HepG2 (cell line): ENCODE measurements around the gene IL17RC. TPM values are rescaled to one million over a fixed set of nuclear protein-coding genes. Genes with fewer than 3 reads are reported as not detected.

Experiments
- ELK4 ChIP-seq: sonication (generic); formaldehyde crosslinking; IDR thresholded peaks from 2 replicates; pipeline ENCODE4 v1.9.0; 2021; ENCODE audit warnings: missing genetic modification reagents, borderline replicate concordance
- FOSL2 ChIP-seq: sonication (generic); formaldehyde crosslinking; IDR thresholded peaks from 2 replicates; pipeline ENCODE4 v1.4.0; 2020; ENCODE audit warnings: missing genetic modification reagents
- GATAD2A ChIP-seq: IDR thresholded peaks from 2 replicates; pipeline ENCODE4 v1.6.1; 2016
- HDAC1 ChIP-seq: sonication (generic); formaldehyde crosslinking; IDR thresholded peaks from 2 replicates; pipeline ENCODE4 v1.5.1; 2020; ENCODE audit warnings: mild to moderate bottlenecking, missing genetic modification reagents
- HMGXB4 ChIP-seq, 2 experiments: sonication (generic) in 1 of 2; formaldehyde crosslinking in 1 of 2; IDR thresholded peaks; 2 replicates each; pipeline versions ENCODE4 v1.4.0 to v1.6.1; 2018 to 2020; ENCODE audit warnings: missing genetic modification reagents in 2 of 2, borderline replicate concordance in 1 of 2, low read depth in 1 of 2, mild to moderate bottlenecking in 1 of 2, missing biosample characterization in 1 of 2
- HOXD1 ChIP-seq: sonication (generic); formaldehyde crosslinking; IDR thresholded peaks from 2 replicates; pipeline ENCODE4 v1.5.0; 2020; ENCODE audit warnings: missing genetic modification reagents
- IRF2 ChIP-seq: IDR thresholded peaks from 2 replicates; pipeline ENCODE4 v1.6.1; 2018; ENCODE audit warnings: missing genetic modification reagents, missing compliant biosample characterization
- KAT8 ChIP-seq: IDR thresholded peaks from 2 replicates; pipeline ENCODE4 v1.6.1; 2016; ENCODE audit warnings: missing genetic modification reagents, missing compliant biosample characterization
- MTF2 ChIP-seq: sonication (generic); formaldehyde crosslinking; IDR thresholded peaks from 2 replicates; pipeline ENCODE4 v1.5.0; 2020; ENCODE audit warnings: missing genetic modification reagents, borderline replicate concordance
- NCOR1 ChIP-seq: fragments of 200-600 bp; sonication (generic); IDR thresholded peaks from 2 replicates; pipeline ENCODE4 v1.7.0; 2017; ENCODE audit warnings: antibody characterized with exemption, low read length, borderline replicate concordance
- PAXIP1 ChIP-seq: sonication (generic); formaldehyde crosslinking; conservative IDR thresholded peaks from 2 replicates; pipeline ENCODE4 v1.4.0; 2020; ENCODE audit warnings: mild to moderate bottlenecking, missing genetic modification reagents, moderate library complexity
- PCBP2 ChIP-seq: fragments of 200-400 bp; formaldehyde crosslinking; optimal IDR thresholded peaks from 2 replicates; pipeline ENCODE3; 2018; ENCODE audit warnings: low read length, low read depth; ENCODE audit not compliant: poor library complexity, severe bottlenecking
- RXRA ChIP-seq: sonication (generic); formaldehyde crosslinking; IDR thresholded peaks from 2 replicates; pipeline ENCODE4 v1.5.1; 2020; ENCODE audit warnings: missing genetic modification reagents
- SAP130 ChIP-seq: IDR thresholded peaks from 2 replicates; pipeline ENCODE4 v1.6.1; 2016; ENCODE audit warnings: low read depth
- THAP11 ChIP-seq: IDR thresholded peaks from 2 replicates; pipeline ENCODE4 v1.6.1; 2016; ENCODE audit warnings: missing biosample characterization, missing genetic modification reagents
- ZBTB20 ChIP-seq: sonication (generic); formaldehyde crosslinking; IDR thresholded peaks from 2 replicates; pipeline ENCODE4 v1.8.1; 2023; ENCODE audit warnings: missing genetic modification reagents, low read depth, mild to moderate bottlenecking, borderline replicate concordance
- polyA plus RNA-seq, 8 experiments: library from polyadenylated mRNA; depleted of rRNA in 3 of 8; stranded (reverse) in 7 of 8; unstranded in 1 of 8; fragments of >200 nt; fragmentation: Illumina TruSeq in 4 of 8; extraction: Trizol in 4 of 8; gene quantifications; 2 replicates each; pipeline versions ENCODE4 v1.2.1 to v1.2.3, GENCODE V29; 2011 to 2016; ENCODE audit warnings: low read depth in 4 of 8, missing spikeins in 1 of 8, mixed read lengths in 1 of 8; ENCODE audit not compliant: insufficient read depth in 1 of 8
- total RNA-seq, 5 experiments: library from RNA; depleted of rRNA; stranded (reverse); fragments of >200 nt; fragmentation: Illumina TruSeq; extraction: Trizol; gene quantifications; 2 replicates each; pipeline ENCODE4 v1.2.3, GENCODE V29; 2016; ENCODE audit warnings: low read depth in 1 of 5
- TF ChIP-seq, protein P1 (sequence below): sonication (generic); formaldehyde crosslinking; IDR thresholded peaks from 2 replicates; pipeline ENCODE4 v1.5.1; 2020; ENCODE audit warnings: mild to moderate bottlenecking, missing genetic modification reagents
- TF ChIP-seq, protein P2 (sequence below): sonication (generic); formaldehyde crosslinking; IDR thresholded peaks from 2 replicates; pipeline ENCODE4 v1.4.0; 2020; ENCODE audit warnings: missing genetic modification reagents

The IL17RC gene
- total and polyA plus RNA-seq, 2 of the 13 experiments (the other 11 are each of a cell fraction or from before 2014, with no cell fraction given) = 20.7 to 24.0 TPM

GRCh38 chr3:9888540-9888939 is 28.4 kb upstream of the IL17RC start (continued):
- TF ChIP-seq FOSL2 = peak; percentile 25
- TF ChIP-seq KAT8 = 0 out of 2 replicates have a peak, but pooled peaks have one; percentile 17
- TF ChIP-seq ELK4 (CRISPR knock-in tag) = no peak
- TF ChIP-seq, protein P1, sequence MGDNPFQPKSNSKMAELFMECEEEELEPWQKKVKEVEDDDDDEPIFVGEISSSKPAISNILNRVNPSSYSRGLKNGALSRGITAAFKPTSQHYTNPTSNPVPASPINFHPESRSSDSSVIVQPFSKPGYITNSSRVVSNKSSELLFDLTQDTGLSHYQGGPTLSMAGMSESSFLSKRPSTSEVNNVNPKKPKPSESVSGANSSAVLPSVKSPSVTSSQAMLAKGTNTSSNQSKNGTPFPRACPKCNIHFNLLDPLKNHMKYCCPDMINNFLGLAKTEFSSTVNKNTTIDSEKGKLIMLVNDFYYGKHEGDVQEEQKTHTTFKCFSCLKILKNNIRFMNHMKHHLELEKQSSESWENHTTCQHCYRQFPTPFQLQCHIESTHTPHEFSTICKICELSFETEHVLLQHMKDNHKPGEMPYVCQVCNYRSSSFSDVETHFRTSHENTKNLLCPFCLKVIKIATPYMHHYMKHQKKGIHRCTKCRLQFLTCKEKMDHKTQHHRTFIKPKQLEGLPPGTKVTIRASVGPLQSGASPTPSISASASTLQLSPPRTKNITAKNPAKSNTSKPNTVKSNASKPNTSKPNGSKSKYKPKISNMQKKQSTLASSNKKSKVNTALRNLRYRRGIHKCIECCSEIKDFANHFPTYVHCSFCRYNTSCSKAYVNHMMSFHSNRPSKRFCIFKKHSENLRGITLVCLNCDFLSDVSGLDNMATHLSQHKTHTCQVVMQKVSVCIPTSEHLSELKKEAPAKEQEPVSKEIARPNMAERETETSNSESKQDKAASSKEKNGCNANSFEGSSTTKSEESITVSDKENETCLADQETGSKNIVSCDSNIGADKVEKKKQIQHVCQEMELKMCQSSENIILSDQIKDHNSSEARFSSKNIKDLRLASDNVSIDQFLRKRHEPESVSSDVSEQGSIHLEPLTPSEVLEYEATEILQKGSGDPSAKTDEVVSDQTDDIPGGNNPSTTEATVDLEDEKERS = peak; percentile 81; the same call in 1 of the 2 replicates
- no peak for TF ChIP-seq HMGXB4 (CRISPR knock-in tag; IDR thresholded peaks at IDR 0.05; ENCODE audit: borderline replicate concordance in 1 of 2, low read depth in 1 of 2)
- peak; percentile 34; the same call in 1 of the 2 replicates for TF ChIP-seq GATAD2A (CRISPR knock-in tag)
- TF ChIP-seq NCOR1 = peak; percentile 38; the same call in 1 of the 2 replicates
- TF ChIP-seq HDAC1 (CRISPR knock-in tag) = 0 out of 2 replicates have a peak, but pooled peaks have one; percentile 6
- TF ChIP-seq, protein P2, sequence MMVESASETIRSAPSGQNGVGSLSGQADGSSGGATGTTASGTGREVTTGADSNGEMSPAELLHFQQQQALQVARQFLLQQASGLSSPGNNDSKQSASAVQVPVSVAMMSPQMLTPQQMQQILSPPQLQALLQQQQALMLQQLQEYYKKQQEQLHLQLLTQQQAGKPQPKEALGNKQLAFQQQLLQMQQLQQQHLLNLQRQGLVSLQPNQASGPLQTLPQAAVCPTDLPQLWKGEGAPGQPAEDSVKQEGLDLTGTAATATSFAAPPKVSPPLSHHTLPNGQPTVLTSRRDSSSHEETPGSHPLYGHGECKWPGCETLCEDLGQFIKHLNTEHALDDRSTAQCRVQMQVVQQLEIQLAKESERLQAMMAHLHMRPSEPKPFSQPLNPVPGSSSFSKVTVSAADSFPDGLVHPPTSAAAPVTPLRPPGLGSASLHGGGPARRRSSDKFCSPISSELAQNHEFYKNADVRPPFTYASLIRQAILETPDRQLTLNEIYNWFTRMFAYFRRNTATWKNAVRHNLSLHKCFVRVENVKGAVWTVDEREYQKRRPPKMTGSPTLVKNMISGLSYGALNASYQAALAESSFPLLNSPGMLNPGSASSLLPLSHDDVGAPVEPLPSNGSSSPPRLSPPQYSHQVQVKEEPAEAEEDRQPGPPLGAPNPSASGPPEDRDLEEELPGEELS (CRISPR knock-in tag) = 0 out of 2 replicates have a peak, but pooled peaks have one; percentile 43
- peak; percentile 49 for TF ChIP-seq PAXIP1 (CRISPR knock-in tag)
- TF ChIP-seq IRF2 (CRISPR knock-in tag) = 0 out of 2 replicates have a peak, but pooled peaks have one; percentile 16
- no peak for TF ChIP-seq MTF2 (CRISPR knock-in tag)
- no peak for TF ChIP-seq HOXD1
- TF ChIP-seq SAP130 (CRISPR knock-in tag) = peak; percentile 34; the same call in 1 of the 2 replicates
- TF ChIP-seq THAP11 (CRISPR knock-in tag) = peak; percentile 43; the same call in 1 of the 2 replicates
- TF ChIP-seq RXRA (CRISPR knock-in tag) = peak; percentile 21; the same call in 1 of the 2 replicates
- no peak for TF ChIP-seq PCBP2
- no peak for TF ChIP-seq ZBTB20 (CRISPR knock-in tag)
